Endodermal cell (in vitro differentiated cells): ENCODE measurements around the gene PMM1. TPM values are rescaled to one million over a fixed set of nuclear protein-coding genes. Genes with fewer than 3 reads are reported as not detected.
"Not testable (repeated sequence)": the region's sequence is repeated elsewhere in the genome, so short reads cannot be mapped to it uniquely, and the experiment has no call there.

Source experiments
- DNase-seq: peaks from one replicate; pipeline ENCODE4 v3.0.0-alpha.2; 2017
- H3K27ac ChIP-seq: 2 replicates; pipeline ENCODE4 v1.5.1; 2013; ENCODE audit warnings: mild to moderate bottlenecking, low read depth, low read length, moderate library complexity
- H3K27me3 ChIP-seq: 2 replicates; pipeline ENCODE4 v1.6.1; 2013; ENCODE audit warnings: mild to moderate bottlenecking, low read length, moderate library complexity; ENCODE audit not compliant: insufficient read depth, control insufficient read depth, poor library complexity, severe bottlenecking
- H3K36me3 ChIP-seq: 2 replicates; pipeline ENCODE4 v1.7.0; 2013; ENCODE audit warnings: mild to moderate bottlenecking, low read length, moderate library complexity; ENCODE audit not compliant: control insufficient read depth, insufficient read depth
- H3K4me1 ChIP-seq: one replicate; pipeline ENCODE4 v1.7.0; 2013; ENCODE audit warnings: low read length; ENCODE audit not compliant: control insufficient read depth, insufficient read depth
- H3K4me3 ChIP-seq: 2 replicates; pipeline ENCODE4 v1.5.1; 2013; ENCODE audit warnings: mild to moderate bottlenecking, low read length, moderate library complexity
- H3K9ac ChIP-seq: 2 replicates; pipeline ENCODE4 v1.6.1; 2013; ENCODE audit warnings: mild to moderate bottlenecking, low read length, moderate library complexity; ENCODE audit not compliant: poor library complexity, severe bottlenecking; ENCODE audit errors: extremely low read depth
- H3K9me3 ChIP-seq: 2 replicates; pipeline ENCODE4 v1.6.1; 2013; ENCODE audit warnings: mild to moderate bottlenecking, low read length, moderate library complexity; ENCODE audit not compliant: control insufficient read depth
- H3K27ac Mint-ChIP-seq: 2 replicates; pipeline ENCODE4 v1.8.0; 2020; ENCODE audit warnings: mixed read lengths
- H3K27me3 Mint-ChIP-seq: 2 replicates; pipeline ENCODE4 v1.8.0; 2021; ENCODE audit warnings: mild to moderate bottlenecking, mixed read lengths; ENCODE audit not compliant: insufficient read depth
- H3K36me3 Mint-ChIP-seq: 2 replicates; pipeline ENCODE4 v1.8.0; 2020; ENCODE audit warnings: low read depth, mixed read lengths
- H3K4me1 Mint-ChIP-seq: 2 replicates; pipeline ENCODE4 v1.8.0; 2020; ENCODE audit warnings: mixed read lengths
- H3K4me3 Mint-ChIP-seq: 2 replicates; pipeline ENCODE4 v1.8.0; 2020; ENCODE audit warnings: mild to moderate bottlenecking, moderate library complexity, mixed read lengths
- H3K9me3 Mint-ChIP-seq: 2 replicates; pipeline ENCODE4 v1.8.0; 2020; ENCODE audit warnings: mild to moderate bottlenecking, mixed read lengths
- CTCF ChIP-seq: fragments of 200-600 bp; sonication (generic); conservative IDR thresholded peaks from 2 replicates; pipeline ENCODE4 v1.5.0; 2021; ENCODE audit warnings: antibody characterized with exemption, mild to moderate bottlenecking
- WGBS, 2 experiments: methylation state at CpG; one replicate each; pipeline versions ENCODE4 v1.1.5 to v1.1.7; 2013; ENCODE audit warnings: missing lambda C conversion rate in 2 of 2, mixed read lengths in 1 of 2; ENCODE audit not compliant: insufficient coverage in 1 of 2, insufficient read length in 1 of 2; 5-methylcytosine and 5-hydroxymethylcytosine counted together
- total RNA-seq, 2 donors: library from RNA; stranded (reverse); fragmentation: NEBNext Ultra II Directional in 1 of 2; extraction: Animal tissue kit (Norgen Biotek cat#: 25700) in 1 of 2; gene quantifications; 2 replicates in 1 of 2; 3 replicates in 1 of 2; pipeline ENCODE4 v1.2.1, GENCODE V29; 2021

The PMM1 gene
- total RNA-seq, 2 donors from 2014 or later: 19.0 to 32.3 TPM

GRCh38 chr22:41597635-41597953 lies 8.0 kb upstream of the PMM1 start:
- no peak overlapping the region for H3K4me3 Mint-ChIP-seq
- peaks cover 18% of the 10 kb centered on the region for H3K36me3 ChIP-seq
- H3K4me3 ChIP-seq: no peak overlapping the region
- no peak overlapping the region for H3K27ac Mint-ChIP-seq
- H3K27ac ChIP-seq: no peak overlapping the region
- WGBS, 2 experiments: 96 to 100% methylated on average over 1 to 2 of the region's 2 CpGs
- H3K4me1 Mint-ChIP-seq: peaks cover 2% of the 10 kb centered on the region
- H3K4me1 ChIP-seq: peaks cover 5% of the 10 kb centered on the region
- peaks cover 17% of the 10 kb centered on the region for H3K36me3 Mint-ChIP-seq
- H3K9me3 ChIP-seq: no peaks in the 10 kb centered on the region
- DNase-seq: no peak
- H3K27me3 ChIP-seq: no peaks in the 10 kb centered on the region
- H3K9me3 Mint-ChIP-seq: peaks cover 5% of the 10 kb centered on the region
- no peaks in the 10 kb centered on the region for H3K27me3 Mint-ChIP-seq
- no peak for TF ChIP-seq CTCF
- no peak overlapping the region for H3K9ac ChIP-seq

GRCh38 chr22:41596776-41597634 lies 7.4 kb upstream of the PMM1 start:
- peaks cover 14% of the 10 kb centered on the region for H3K36me3 ChIP-seq
- no peak overlapping the region for H3K4me3 ChIP-seq
- H3K27me3 ChIP-seq: no peaks in the 10 kb centered on the region
- H3K36me3 Mint-ChIP-seq: peaks cover 12% of the 10 kb centered on the region
- WGBS, 2 experiments: 66 to 67% methylated on average over 12 to 13 of the region's 13 CpGs
- no peak overlapping the region for H3K27ac ChIP-seq
- H3K9me3 ChIP-seq: no peaks in the 10 kb centered on the region
- DNase-seq: peak; percentile 91
- H3K4me3 Mint-ChIP-seq: no peak overlapping the region
- H3K27ac Mint-ChIP-seq: no peak overlapping the region
- peaks cover 5% of the 10 kb centered on the region for H3K4me1 ChIP-seq
- peaks cover 2% of the 10 kb centered on the region for H3K4me1 Mint-ChIP-seq
- no peaks in the 10 kb centered on the region for H3K27me3 Mint-ChIP-seq
- H3K9me3 Mint-ChIP-seq: peaks cover 6% of the 10 kb centered on the region
- H3K9ac ChIP-seq: no peak overlapping the region
- peak; percentile 93 for TF ChIP-seq CTCF

- Histone ChIP-seq H3K9me3 (no peaks in the 10 kb centered on the region), H3K27ac (no peak overlapping the region), H3K4me3 (no peak overlapping the region), H3K27me3 (no peaks in the 10 kb centered on the region), H3K9ac (no peak overlapping the region), H3K4me1 (peaks cover 5% of the 10 kb centered on the region), H3K36me3 (peaks cover 7% of the 10 kb centered on the region)
- Mint-ChIP-seq H3K27ac (no peak overlapping the region), H3K9me3 (peaks cover 6% of the 10 kb centered on the region), H3K27me3 (no peaks in the 10 kb centered on the region), H3K4me3 (no peak overlapping the region), H3K36me3 (peaks cover 9% of the 10 kb centered on the region), H3K4me1 (peaks cover 2% of the 10 kb centered on the region)
- no peak for TF ChIP-seq CTCF
- no peak for DNase-seq
- WGBS, 2 experiments: 90% methylated on average over 5 of the region's 5 CpGs; no CpG with 5 or more reads in 1 of the 2 experiments
Observed at GRCh38 chr22:41595703-41596102, 6.1 kb upstream of the PMM1 start.

- WGBS, 2 experiments: 95 to 97% methylated on average over 31 to 51 of the region's 51 CpGs
- not testable (repeated sequence) for H3K9me3 Mint-ChIP-seq, H3K36me3 ChIP-seq, H3K4me3 Mint-ChIP-seq, H3K9me3 ChIP-seq, H3K4me1 ChIP-seq, H3K4me1 Mint-ChIP-seq, H3K4me3 ChIP-seq, H3K27me3 Mint-ChIP-seq, H3K36me3 Mint-ChIP-seq, H3K27ac ChIP-seq, H3K9ac ChIP-seq, H3K27me3 ChIP-seq, H3K27ac Mint-ChIP-seq
- DNase-seq: peak; percentile 41
Observed at GRCh38 chr22:41593336-41593960, 3.8 kb upstream of the PMM1 start.
